DND-41 (cell line): ENCODE results near the gene TIMM50.
A peak's percentile ranks its signal among the peaks of the same experiment; 100 is the strongest.

ENCODE experiments used
- ATAC-seq: fragments of 200-7000 bp; cut with Tn5 transposase; 3 replicates; pipeline ENCODE4 v1.9.1; 2021; ENCODE audit warnings: low read depth; ENCODE audit not compliant: insufficient read depth
- DNase-seq: peaks from one replicate; pipeline ENCODE4 v3.0.0-alpha.2; 2020
- H2AFZ ChIP-seq: 2 replicates; pipeline ENCODE4 v1.6.0; 2012; ENCODE audit warnings: low read depth, low read length
- H3K27ac ChIP-seq: 2 replicates; pipeline ENCODE4 v1.5.1; 2012; ENCODE audit warnings: low read length, inconsistent platforms
- H3K27me3 ChIP-seq: fragments of 200-600 bp; sonication (generic); 2 replicates; pipeline ENCODE4 v1.6.0; 2012; ENCODE audit warnings: low read length, mild to moderate bottlenecking, inconsistent platforms; ENCODE audit not compliant: insufficient read depth, poor library complexity
- H3K36me3 ChIP-seq: 2 replicates; pipeline ENCODE4 v1.5.1; 2012; ENCODE audit warnings: low read length, inconsistent platforms; ENCODE audit not compliant: insufficient read depth
- H3K4me1 ChIP-seq: 2 replicates; pipeline ENCODE4 v1.5.1; 2012; ENCODE audit warnings: mild to moderate bottlenecking, low read length; ENCODE audit not compliant: insufficient read depth
- H3K4me2 ChIP-seq: 2 replicates; pipeline ENCODE4 v1.6.0; 2012; ENCODE audit warnings: mild to moderate bottlenecking, moderate library complexity, low read length, inconsistent platforms; ENCODE audit not compliant: insufficient read depth
- H3K4me3 ChIP-seq, 2 experiments: fragments of 200-600 bp in 1 of 2; shearing (Covaris generic) in 1 of 2; 2 replicates each; pipeline ENCODE4 v1.5.1; 2012 to 2016; ENCODE audit warnings: inconsistent platforms in 2 of 2, low read length in 2 of 2, mild to moderate bottlenecking in 2 of 2, low read depth in 1 of 2, moderate library complexity in 1 of 2
- H3K79me2 ChIP-seq: 2 replicates; pipeline ENCODE4 v1.6.0; 2012; ENCODE audit warnings: low read length, inconsistent platforms; ENCODE audit not compliant: insufficient read depth
- H3K9ac ChIP-seq: 2 replicates; pipeline ENCODE4 v1.6.0; 2012; ENCODE audit warnings: low read depth, mild to moderate bottlenecking, inconsistent platforms, low read length, moderate library complexity
- H3K9me3 ChIP-seq: 2 replicates; pipeline ENCODE4 v1.5.1; 2012; ENCODE audit warnings: low read length, moderate library complexity, mild to moderate bottlenecking, inconsistent platforms; ENCODE audit not compliant: insufficient read depth, severe bottlenecking
- H4K20me1 ChIP-seq: 2 replicates; pipeline ENCODE4 v1.6.0; 2012; ENCODE audit warnings: low read length; ENCODE audit not compliant: insufficient read depth
- EZH2 ChIP-seq: IDR thresholded peaks from 3 replicates; pipeline ENCODE4 v1.6.1; 2012; ENCODE audit warnings: borderline replicate concordance, low read depth, mild to moderate bottlenecking, moderate library complexity, low read length, inconsistent platforms; ENCODE audit not compliant: severe bottlenecking
- TF ChIP-seq, protein P1 (sequence below): IDR thresholded peaks from 2 replicates; pipeline ENCODE4 v1.5.1; 2012; ENCODE audit warnings: borderline replicate concordance, low read length, moderate library complexity, mild to moderate bottlenecking; ENCODE audit not compliant: poor library complexity, severe bottlenecking; ENCODE audit errors: extremely low read depth

TIMM50 gene

DNA sequence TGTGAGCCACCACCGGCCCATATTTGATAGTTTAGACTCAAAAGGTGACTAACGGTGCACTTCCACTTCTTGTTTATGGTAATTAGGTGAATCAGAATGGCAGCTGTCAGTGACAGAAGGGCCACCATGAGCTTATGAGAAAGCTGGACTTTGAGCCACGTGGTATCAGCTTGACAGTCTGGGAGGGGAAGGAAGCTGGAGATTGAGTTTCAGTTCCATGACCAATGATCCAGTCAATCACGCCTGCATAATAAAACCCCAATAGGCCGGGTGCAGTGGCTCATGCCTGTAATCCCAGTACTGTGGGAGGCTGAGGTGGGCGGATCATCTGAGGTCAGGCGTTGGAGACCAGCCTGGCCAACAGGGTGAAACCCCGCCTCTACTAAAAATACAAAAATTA is 43.9 kb downstream of the TIMM50 start:
- DNase-seq (no peak), ATAC-seq (no peak)
- no peak overlapping the region for H3K9ac ChIP-seq
- H3K4me1 ChIP-seq: 0 out of 2 replicates have a peak, but pooled peaks cover 2% of the 10 kb centered on the region
- H3K36me3 ChIP-seq: no peaks in the 10 kb centered on the region
- H2AFZ ChIP-seq: no peak overlapping the region
- no peaks in the 10 kb centered on the region for H3K27me3 ChIP-seq
- no peak overlapping the region for H3K4me2 ChIP-seq
- H3K27ac ChIP-seq: no peak overlapping the region
- H3K9me3 ChIP-seq: no peaks in the 10 kb centered on the region
- no peak overlapping the region for H3K4me3 ChIP-seq
- H3K79me2 ChIP-seq: peaks cover 1% of the 10 kb centered on the region; the same call in 1 of the 2 replicates
- TF ChIP-seq, protein P1, sequence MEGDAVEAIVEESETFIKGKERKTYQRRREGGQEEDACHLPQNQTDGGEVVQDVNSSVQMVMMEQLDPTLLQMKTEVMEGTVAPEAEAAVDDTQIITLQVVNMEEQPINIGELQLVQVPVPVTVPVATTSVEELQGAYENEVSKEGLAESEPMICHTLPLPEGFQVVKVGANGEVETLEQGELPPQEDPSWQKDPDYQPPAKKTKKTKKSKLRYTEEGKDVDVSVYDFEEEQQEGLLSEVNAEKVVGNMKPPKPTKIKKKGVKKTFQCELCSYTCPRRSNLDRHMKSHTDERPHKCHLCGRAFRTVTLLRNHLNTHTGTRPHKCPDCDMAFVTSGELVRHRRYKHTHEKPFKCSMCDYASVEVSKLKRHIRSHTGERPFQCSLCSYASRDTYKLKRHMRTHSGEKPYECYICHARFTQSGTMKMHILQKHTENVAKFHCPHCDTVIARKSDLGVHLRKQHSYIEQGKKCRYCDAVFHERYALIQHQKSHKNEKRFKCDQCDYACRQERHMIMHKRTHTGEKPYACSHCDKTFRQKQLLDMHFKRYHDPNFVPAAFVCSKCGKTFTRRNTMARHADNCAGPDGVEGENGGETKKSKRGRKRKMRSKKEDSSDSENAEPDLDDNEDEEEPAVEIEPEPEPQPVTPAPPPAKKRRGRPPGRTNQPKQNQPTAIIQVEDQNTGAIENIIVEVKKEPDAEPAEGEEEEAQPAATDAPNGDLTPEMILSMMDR: no peak
- TF ChIP-seq EZH2: no peak
- H4K20me1 ChIP-seq: no peaks in the 10 kb centered on the region

DNA sequence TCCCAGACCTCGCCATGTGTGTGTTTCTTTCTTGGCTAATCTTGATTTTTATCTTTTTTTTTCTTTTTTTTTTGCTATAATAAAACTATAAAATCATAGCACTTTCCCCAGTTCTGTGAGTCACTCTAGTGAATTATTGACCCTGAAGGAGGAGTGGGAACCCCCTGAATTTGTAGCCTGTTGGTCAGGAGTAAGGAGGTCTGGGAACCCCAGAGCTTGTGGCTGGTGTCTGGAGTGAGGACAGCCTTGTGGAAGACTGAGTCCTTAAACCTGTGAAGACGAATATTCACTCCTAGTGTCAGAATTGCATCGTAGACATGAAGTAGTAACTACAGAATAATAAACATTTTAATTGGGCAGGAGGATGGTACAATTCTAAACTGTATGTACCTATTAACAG is 44.6 kb downstream of the TIMM50 start:
- Histone ChIP-seq H3K27ac (no peak overlapping the region), H3K4me3 (no peak overlapping the region), H2AFZ (no peak overlapping the region), H3K9ac (no peak overlapping the region), H3K27me3 (no peaks in the 10 kb centered on the region), H3K79me2 (peaks cover 7% of the 10 kb centered on the region), H3K36me3 (no peaks in the 10 kb centered on the region), H3K4me1 (0 out of 2 replicates have a peak, but pooled peaks cover 3% of the 10 kb centered on the region), H3K4me2 (no peak overlapping the region), H3K9me3 (no peaks in the 10 kb centered on the region), H4K20me1 (no peaks in the 10 kb centered on the region)
- DNase-seq: no peak
- TF ChIP-seq EZH2: no peak
- TF ChIP-seq, protein P1: no peak
- ATAC-seq: no peak

DNA sequence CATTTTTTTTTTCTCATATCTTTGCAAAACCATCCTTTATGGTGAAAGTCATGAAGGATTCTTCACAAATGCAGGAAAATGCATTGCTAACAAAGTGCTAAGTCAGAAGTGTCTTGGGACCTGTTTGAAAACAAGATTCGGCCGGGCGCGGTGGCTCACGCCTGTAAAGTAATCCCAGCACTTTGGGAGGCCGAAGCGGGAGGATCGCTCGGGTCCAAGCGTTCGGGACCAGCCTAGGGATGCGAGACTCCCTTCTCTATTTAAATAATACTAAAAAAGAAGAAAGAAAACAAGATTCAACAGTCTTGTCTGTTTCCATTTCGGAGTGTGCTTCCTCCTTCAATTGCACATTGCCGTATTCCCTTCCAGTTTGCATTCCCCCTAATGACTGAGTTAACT is 51.2 kb downstream of the TIMM50 start:
- H3K4me3 ChIP-seq: peak overlapping the region; percentile 78 to 93
- peak overlapping the region; percentile 81 for H2AFZ ChIP-seq
- H4K20me1 ChIP-seq: peaks cover 3% of the 10 kb centered on the region; the same call in 1 of the 2 replicates
- H3K27ac ChIP-seq: peak overlapping the region; percentile 86
- H3K9me3 ChIP-seq: no peaks in the 10 kb centered on the region
- H3K4me2 ChIP-seq: peak overlapping the region; percentile 98
- peak overlapping the region; percentile 88 for H3K9ac ChIP-seq
- no peak for DNase-seq
- ATAC-seq: no peak
- peaks cover 6% of the 10 kb centered on the region; the same call in 1 of the 2 replicates for H3K36me3 ChIP-seq
- TF ChIP-seq, protein P1: no peak
- no peak for TF ChIP-seq EZH2
- peaks cover 27% of the 10 kb centered on the region for H3K4me1 ChIP-seq
- peaks cover 30% of the 10 kb centered on the region for H3K79me2 ChIP-seq
- no peaks in the 10 kb centered on the region for H3K27me3 ChIP-seq
